Uterus (tissue), 4 donors: Measurements from ENCODE around the gene ARL9. TPM values are rescaled to one million over a fixed set of nuclear protein-coding genes. Genes with fewer than 3 reads are reported as not detected.

Experiments
- DNase-seq, 2 donors: peaks; one replicate each; pipeline ENCODE4 v3.0.0-alpha.2; 2019 to 2020
- H3K27ac ChIP-seq, 2 donors: fragments of 200-600 bp; sonication (generic); 1 replicate in 1 of 2; 2 replicates in 1 of 2; pipeline ENCODE4 v1.5.1; 2016 to 2018
- H3K27me3 ChIP-seq, 2 donors: fragments of 200-600 bp; sonication (generic); one replicate each; pipeline ENCODE4 v1.5.1; 2018 to 2019; ENCODE audit warnings: control low read depth in 1 of 2
- H3K36me3 ChIP-seq, 2 donors: fragments of 200-600 bp; sonication (generic); one replicate each; pipeline ENCODE4 v1.5.1; 2019; ENCODE audit warnings: control low read depth in 1 of 2
- H3K4me1 ChIP-seq, 2 donors: fragments of 200-600 bp; sonication (generic); one replicate each; pipeline ENCODE4 v1.5.1; 2018 to 2019; ENCODE audit warnings: control low read depth in 1 of 2
- H3K4me3 ChIP-seq, 2 donors: fragments of 200-600 bp; sonication (generic); 1 replicate in 1 of 2; 2 replicates in 1 of 2; pipeline ENCODE4 v1.5.1; 2018 to 2019; ENCODE audit warnings: mild to moderate bottlenecking in 1 of 2
- H3K9me3 ChIP-seq, 2 donors: fragments of 200-600 bp; sonication (generic); one replicate each; pipeline ENCODE4 v1.5.1; 2019; ENCODE audit warnings: control low read depth in 1 of 2
- POLR2A ChIP-seq, 2 donors: fragments of 450-650 bp; IDR thresholded peaks; one replicate each; pipeline ENCODE4 v1.6.1; 2016; ENCODE audit warnings: antibody characterized with exemption in 2 of 2, mild to moderate bottlenecking in 1 of 2, moderate library complexity in 1 of 2
- intact Hi-C: fragments of 100-400 bp; cut with DNase I; formaldehyde crosslinking; loops from one replicate; pipeline ENCODE4 v1.15.1; 2023; ENCODE audit warnings: low total_unique reads
- total RNA-seq, 4 donors: library from RNA; depleted of rRNA in 3 of 4; stranded (reverse); fragments of >200 nt in 3 of 4; gene quantifications; one replicate each; pipeline versions ENCODE4 v1.1.0 to v1.2.4, GENCODE V29; 2014 to 2023
- TF ChIP-seq, protein P1 (sequence below), 4 experiments: fragments of 200-600 bp in 2 of 4; fragments of 450-650 bp in 2 of 4; sonication (generic) in 2 of 4; IDR thresholded peaks; one replicate each; pipeline ENCODE4 v1.5.1; 2016 to 2019; ENCODE audit warnings: antibody characterized with exemption in 4 of 4, mild to moderate bottlenecking in 2 of 4, moderate library complexity in 1 of 4
- donor health status: DM: yes; HTN: yes; CAD: no.

Gene ARL9
- total RNA-seq, 4 donors from 2014 or later, result 0.14 to 1.7 TPM; not detected in 2

DNA sequence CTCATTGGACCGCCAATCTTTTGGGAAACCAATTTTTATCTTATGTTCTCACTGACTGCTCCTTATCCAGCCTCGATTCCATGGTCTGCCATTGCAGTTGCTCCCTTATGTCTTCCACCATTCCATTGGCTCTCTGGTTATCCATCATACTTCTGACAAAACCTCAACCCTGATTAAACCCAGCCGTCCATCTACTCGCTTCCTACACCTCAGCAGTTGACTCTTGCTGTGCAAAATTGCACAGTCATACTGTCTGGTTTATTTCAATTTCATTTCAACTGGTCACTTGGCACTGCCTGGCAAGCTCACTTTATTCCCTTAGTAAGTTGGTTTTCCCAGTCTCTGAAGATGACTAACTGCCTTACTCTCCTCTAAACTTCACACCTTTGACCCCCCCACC is 26.2 kb downstream of the ARL9 start:
- Histone ChIP-seq H3K4me1 (no peaks in the 10 kb centered on the region), H3K27me3 (no peaks in the 10 kb centered on the region), H3K36me3 (no peaks in the 10 kb centered on the region), H3K27ac (no peak overlapping the region), H3K4me3 (no peak overlapping the region), H3K9me3 (no peaks in the 10 kb centered on the region)
- TF ChIP-seq, protein P1, sequence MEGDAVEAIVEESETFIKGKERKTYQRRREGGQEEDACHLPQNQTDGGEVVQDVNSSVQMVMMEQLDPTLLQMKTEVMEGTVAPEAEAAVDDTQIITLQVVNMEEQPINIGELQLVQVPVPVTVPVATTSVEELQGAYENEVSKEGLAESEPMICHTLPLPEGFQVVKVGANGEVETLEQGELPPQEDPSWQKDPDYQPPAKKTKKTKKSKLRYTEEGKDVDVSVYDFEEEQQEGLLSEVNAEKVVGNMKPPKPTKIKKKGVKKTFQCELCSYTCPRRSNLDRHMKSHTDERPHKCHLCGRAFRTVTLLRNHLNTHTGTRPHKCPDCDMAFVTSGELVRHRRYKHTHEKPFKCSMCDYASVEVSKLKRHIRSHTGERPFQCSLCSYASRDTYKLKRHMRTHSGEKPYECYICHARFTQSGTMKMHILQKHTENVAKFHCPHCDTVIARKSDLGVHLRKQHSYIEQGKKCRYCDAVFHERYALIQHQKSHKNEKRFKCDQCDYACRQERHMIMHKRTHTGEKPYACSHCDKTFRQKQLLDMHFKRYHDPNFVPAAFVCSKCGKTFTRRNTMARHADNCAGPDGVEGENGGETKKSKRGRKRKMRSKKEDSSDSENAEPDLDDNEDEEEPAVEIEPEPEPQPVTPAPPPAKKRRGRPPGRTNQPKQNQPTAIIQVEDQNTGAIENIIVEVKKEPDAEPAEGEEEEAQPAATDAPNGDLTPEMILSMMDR (IDR thresholded peaks at IDR 0.05), result no peak
- TF ChIP-seq POLR2A (IDR thresholded peaks at IDR 0.05), result no peak
- DNase-seq, result no peak
- intact Hi-C loops, result no loop called here

DNA sequence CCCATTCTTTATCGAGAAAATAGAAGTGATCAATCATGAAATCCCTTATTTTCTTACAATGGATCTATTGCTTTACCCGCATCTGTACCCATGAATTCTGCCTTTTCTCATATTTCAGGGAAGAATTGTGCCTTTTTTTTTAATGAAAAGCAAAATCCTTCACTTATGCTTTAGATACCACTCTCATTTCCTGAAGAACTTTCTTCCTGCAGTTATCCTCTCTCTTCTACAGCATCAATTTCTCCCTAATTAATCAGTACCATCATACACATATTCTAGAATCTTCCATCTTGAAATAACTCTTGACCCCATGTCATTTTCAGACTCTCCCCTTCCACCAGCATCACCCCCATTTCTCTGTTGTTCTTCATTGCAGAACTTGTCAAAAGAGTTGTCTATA is 26.6 kb downstream of the ARL9 start:
- H3K36me3 ChIP-seq, result no peaks in the 10 kb centered on the region
- intact Hi-C loops, result no loop called here

DNA sequence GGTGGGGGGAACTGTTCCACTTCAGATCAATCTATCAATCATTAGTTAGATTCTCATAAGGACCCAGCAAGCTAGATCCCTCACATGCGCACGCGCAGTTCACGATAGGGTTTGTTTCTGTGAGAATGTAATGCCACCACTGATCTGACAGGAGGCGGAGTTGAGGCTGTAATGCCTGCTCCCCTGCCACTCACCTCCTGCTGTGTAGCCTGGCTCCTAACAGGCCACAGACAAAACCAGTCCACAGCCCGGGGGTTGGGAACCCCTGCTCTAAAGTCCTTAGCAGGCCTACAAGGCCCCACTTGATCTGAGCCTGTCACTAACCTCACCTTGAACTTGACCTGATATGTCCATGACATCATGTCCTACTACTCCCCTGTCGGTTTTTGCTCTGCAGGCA is 30.3 kb downstream of the ARL9 start:
- Histone ChIP-seq H3K4me1 (no peaks in the 10 kb centered on the region), H3K27me3 (no peaks in the 10 kb centered on the region), H3K27ac (no peak overlapping the region), H3K36me3 (no peaks in the 10 kb centered on the region), H3K4me3 (no peak overlapping the region), H3K9me3 (no peaks in the 10 kb centered on the region)
- intact Hi-C loops, result no loop called here
- no peak for TF ChIP-seq POLR2A (IDR thresholded peaks at IDR 0.05)
- TF ChIP-seq, protein P1 (IDR thresholded peaks at IDR 0.05), result no peak
- no peak for DNase-seq

More for the DNA sequence above, 26.6 kb downstream of the ARL9 start:
- Histone ChIP-seq H3K27ac (no peak overlapping the region), H3K4me1 (no peaks in the 10 kb centered on the region), H3K4me3 (no peak overlapping the region), H3K9me3 (no peaks in the 10 kb centered on the region), H3K27me3 (no peaks in the 10 kb centered on the region)
- no peak for TF ChIP-seq POLR2A (IDR thresholded peaks at IDR 0.05)
- TF ChIP-seq, protein P1 (IDR thresholded peaks at IDR 0.05), result no peak
- no peak for DNase-seq

DNA sequence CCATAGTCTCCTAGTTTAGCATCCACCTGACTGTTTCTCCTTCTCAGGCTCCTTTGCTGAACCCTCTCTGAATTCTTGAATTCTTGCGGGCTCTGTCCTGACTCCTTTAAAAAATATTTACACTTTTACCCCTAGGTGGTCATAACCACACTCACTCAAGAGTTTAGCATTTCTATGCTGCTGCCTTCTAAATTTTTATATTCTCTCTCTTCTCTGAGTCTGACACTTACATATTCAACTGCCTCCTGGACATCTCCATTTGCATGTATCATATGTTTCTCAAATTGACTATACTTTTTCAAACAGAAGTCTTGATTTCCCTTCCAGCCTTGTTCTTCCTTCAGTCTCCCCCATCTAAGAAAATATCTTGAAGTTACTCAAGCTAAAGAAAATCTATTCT is 31.6 kb downstream of the ARL9 start:
- no peak for DNase-seq
- Histone ChIP-seq H3K4me1 (no peaks in the 10 kb centered on the region), H3K4me3 (no peak overlapping the region), H3K36me3 (no peaks in the 10 kb centered on the region), H3K27me3 (no peaks in the 10 kb centered on the region), H3K9me3 (no peaks in the 10 kb centered on the region), H3K27ac (no peak overlapping the region)
- TF ChIP-seq, protein P1 (IDR thresholded peaks at IDR 0.05), result no peak
- TF ChIP-seq POLR2A (IDR thresholded peaks at IDR 0.05), result no peak
- intact Hi-C loops, result no loop called here

DNA sequence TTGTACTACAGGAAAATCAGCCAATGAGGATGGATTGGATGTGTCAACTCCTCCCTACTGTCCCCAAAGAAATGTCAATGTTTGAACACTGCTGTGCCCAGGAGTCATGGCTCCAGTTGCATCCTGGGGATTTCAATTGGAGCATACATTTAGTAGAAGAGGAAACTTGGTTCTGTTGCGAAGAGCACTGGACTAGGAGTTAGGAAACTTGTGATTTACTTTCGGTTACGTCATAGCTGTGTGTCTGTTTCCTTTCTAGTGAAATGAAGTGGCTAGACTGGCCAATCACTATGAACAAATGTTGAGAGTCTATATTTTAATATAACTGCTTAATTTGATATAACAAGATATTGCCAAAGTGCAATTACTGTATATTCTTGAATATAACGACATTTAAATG is 35.2 kb downstream of the ARL9 start:
- no peak for DNase-seq
- no peak for TF ChIP-seq POLR2A (IDR thresholded peaks at IDR 0.05)
- TF ChIP-seq, protein P1 (IDR thresholded peaks at IDR 0.05), result no peak
- Histone ChIP-seq H3K27me3 (no peaks in the 10 kb centered on the region), H3K9me3 (no peaks in the 10 kb centered on the region), H3K4me3 (no peak overlapping the region), H3K27ac (no peak overlapping the region), H3K4me1 (no peaks in the 10 kb centered on the region), H3K36me3 (no peaks in the 10 kb centered on the region)
- intact Hi-C loops, result no loop called here
